Activated CD4-positive, CD25-positive, alpha-beta regulatory T cell treated with anti-CD3 and anti-CD28 coated beads, Interleukin-2, amount 50 U/mL, for 72 hours (primary cell): ENCODE data around the gene TNFAIP8.
A peak's percentile ranks its signal among the peaks of the same experiment; 100 is the strongest.

ENCODE experiments used
- DNase-seq: peaks from one replicate; pipeline ENCODE4 v3.0.0; 2021

TNFAIP8 gene

GRCh38 chr5:119355685-119356611 is at the start of gene TNFAIP8:
TSS of gene TNFAIP8 (plus strand) at chr5:119356019. CDS start at chr5:119356091, 72 bp downstream.
- peak; percentile 71 for DNase-seq

- no peak for DNase-seq
Observed at GRCh38 chr5:119307170-119307569, 48.6 kb upstream of the TNFAIP8 start.

- no peak for DNase-seq
Observed at GRCh38 chr5:119309326-119309725, 46.5 kb upstream of the TNFAIP8 start.

GRCh38 chr5:119311688-119312087 is 44.1 kb upstream of the TNFAIP8 start:
- no peak for DNase-seq

GRCh38 chr5:119312403-119312802 is 43.4 kb upstream of the TNFAIP8 start:
- no peak for DNase-seq

GRCh38 chr5:119313197-119313596 is 42.6 kb upstream of the TNFAIP8 start:
- no peak for DNase-seq

GRCh38 chr5:119313658-119314605 is 41.9 kb upstream of the TNFAIP8 start:
- DNase-seq = no peak

GRCh38 chr5:119315516-119315949 is 40.3 kb upstream of the TNFAIP8 start:
- no peak for DNase-seq

- DNase-seq = no peak
Observed at GRCh38 chr5:119316086-119316485, 39.7 kb upstream of the TNFAIP8 start.

- no peak for DNase-seq
Observed at GRCh38 chr5:119316906-119317305, 38.9 kb upstream of the TNFAIP8 start.

- DNase-seq = no peak
Observed at GRCh38 chr5:119318256-119318894, 37.4 kb upstream of the TNFAIP8 start.

- DNase-seq = no peak
Observed at GRCh38 chr5:119319401-119319800, 36.4 kb upstream of the TNFAIP8 start.

- no peak for DNase-seq
Observed at GRCh38 chr5:119319890-119320289, 35.9 kb upstream of the TNFAIP8 start.

- no peak for DNase-seq
Observed at GRCh38 chr5:119321569-119322311, 34.1 kb upstream of the TNFAIP8 start.

- DNase-seq = no peak
Observed at GRCh38 chr5:119322312-119322947, 33.4 kb upstream of the TNFAIP8 start.

GRCh38 chr5:119322948-119323537 is 32.8 kb upstream of the TNFAIP8 start:
- no peak for DNase-seq

GRCh38 chr5:119323601-119324000 is 32.2 kb upstream of the TNFAIP8 start:
- DNase-seq = no peak

GRCh38 chr5:119324842-119325241 is 31.0 kb upstream of the TNFAIP8 start:
- DNase-seq = no peak

- no peak for DNase-seq
Observed at GRCh38 chr5:119327018-119327417, 28.8 kb upstream of the TNFAIP8 start.

GRCh38 chr5:119328753-119329602 is 26.8 kb upstream of the TNFAIP8 start:
- no peak for DNase-seq
